H1 (cell line): ENCODE results near the gene PLA2G4D. TPM values are rescaled to one million over a fixed set of nuclear protein-coding genes. Genes with fewer than 3 reads are reported as not detected.

ENCODE experiments used
- CTCF ChIA-PET: fragments of 300-600 bp; sonication (Branson Sonifier 250); formaldehyde crosslinking; loops from one replicate; lab custom pipeline; 2021; ENCODE audit not compliant: partially characterized antibody; lab: Charles Lee
- POLR2A ChIA-PET: fragments of 300-600 bp; sonication (Branson Sonifier 250); formaldehyde crosslinking; loops from one replicate; lab custom pipeline; 2021; ENCODE audit warnings: inconsistent platforms; ENCODE audit not compliant: partially characterized antibody; lab: Charles Lee
- DNase-seq, 2 experiments: peaks; one replicate each; pipeline versions ENCODE4 v3.0.0 to v3.0.0-alpha.2; 2010 to 2022; ENCODE audit warnings: low spot score in 2 of 2, low read depth in 1 of 2, mixed read lengths in 1 of 2
- FAIRE-seq: peaks from 2 replicates; lab custom pipeline; 2011; peaks lifted over from hg19 to GRCh38; lab: Jason Lieb, UNC
- H2AFZ ChIP-seq: 2 replicates; pipeline ENCODE4 v1.8.1; 2012; ENCODE audit warnings: low read length, inconsistent platforms
- H2AK5ac ChIP-seq: 2 replicates; pipeline ENCODE4 v1.6.1; 2013; ENCODE audit warnings: low read depth, low read length
- H2BK120ac ChIP-seq: replicated peaks from 2 replicates; pipeline ENCODE3; 2013; ENCODE audit warnings: low read depth, low read length, inconsistent platforms
- H2BK12ac ChIP-seq: 2 replicates; pipeline ENCODE4 v1.6.1; 2013; ENCODE audit warnings: low read depth, low read length
- H2BK15ac ChIP-seq: 2 replicates; pipeline ENCODE4 v1.6.1; 2013; ENCODE audit warnings: low read length
- H2BK20ac ChIP-seq: 2 replicates; pipeline ENCODE4 v1.6.1; 2013; ENCODE audit warnings: low read length
- H2BK5ac ChIP-seq: 2 replicates; pipeline ENCODE4 v1.6.1; 2013; ENCODE audit warnings: low read depth, low read length
- H3K14ac ChIP-seq: 2 replicates; pipeline ENCODE4 v1.6.1; 2013; ENCODE audit warnings: inconsistent platforms; ENCODE audit not compliant: insufficient read length
- H3K18ac ChIP-seq: 2 replicates; pipeline ENCODE4 v1.6.1; 2013; ENCODE audit warnings: low read length; ENCODE audit errors: extremely low read depth
- H3K23ac ChIP-seq: 2 replicates; pipeline ENCODE4 v1.6.1; 2013; ENCODE audit warnings: inconsistent platforms; ENCODE audit not compliant: insufficient read length
- H3K23me2 ChIP-seq: 2 replicates; pipeline ENCODE4 v1.6.1; 2013; ENCODE audit warnings: low read depth, low read length
- H3K27ac ChIP-seq: 2 replicates; pipeline ENCODE4 v1.6.1; 2011; ENCODE audit warnings: low read depth, low read length, inconsistent platforms
- H3K27me3 ChIP-seq, 4 experiments: replicated peaks in 1 of 4; 1 replicate in 1 of 4; 2 replicates in 3 of 4; pipeline versions ENCODE4 v1.6.1 to v1.8.1; 2011 to 2013; ENCODE audit warnings: low read length in 3 of 4, mild to moderate bottlenecking in 3 of 4, inconsistent platforms in 2 of 4, mixed read lengths in 2 of 4, moderate library complexity in 1 of 4; ENCODE audit not compliant: control insufficient read depth in 3 of 4, insufficient read depth in 3 of 4; ENCODE audit errors: extremely low read depth in 1 of 4
- H3K36me3 ChIP-seq, 4 experiments: 2 replicates each; pipeline versions ENCODE4 v1.6.1 to v1.8.1; 2011 to 2013; ENCODE audit warnings: mild to moderate bottlenecking in 4 of 4, low read length in 3 of 4, moderate library complexity in 2 of 4, control low read depth in 1 of 4, inconsistent platforms in 1 of 4; ENCODE audit not compliant: insufficient read depth in 4 of 4, control insufficient read depth in 2 of 4
- H3K4ac ChIP-seq: replicated peaks from 2 replicates; pipeline ENCODE3; 2013; ENCODE audit warnings: low read length, low read depth, mixed read lengths, inconsistent platforms; ENCODE audit not compliant: insufficient read length
- H3K4me1 ChIP-seq, 4 experiments: replicated peaks in 1 of 4; 1 replicate in 1 of 4; 2 replicates in 3 of 4; pipeline versions ENCODE4 v1.6.1 to v1.8.1; 2011 to 2013; ENCODE audit warnings: low read length in 3 of 4, inconsistent platforms in 2 of 4, mixed read lengths in 1 of 4; ENCODE audit not compliant: insufficient read depth in 4 of 4, control insufficient read depth in 3 of 4
- H3K4me2 ChIP-seq, 2 experiments: 2 replicates each; pipeline versions ENCODE4 v1.6.1 to v1.8.1; 2011 to 2013; ENCODE audit warnings: low read depth in 2 of 2, low read length in 2 of 2, control low read depth in 1 of 2, inconsistent platforms in 1 of 2, mild to moderate bottlenecking in 1 of 2; ENCODE audit not compliant: insufficient read depth in 1 of 2
- H3K4me3 ChIP-seq, 4 experiments: fragments of 200-600, 300-600 bp in 1 of 4; sonication (generic), shearing (Covaris generic), sonication (Bioruptor Twin) in 1 of 4; 2 replicates each; pipeline versions ENCODE4 v1.5.1 to v1.8.1; 2011 to 2016; ENCODE audit warnings: low read length in 4 of 4, low read depth in 3 of 4, control low read depth in 2 of 4, inconsistent platforms in 2 of 4, mild to moderate bottlenecking in 2 of 4, mixed read lengths in 1 of 4, moderate library complexity in 1 of 4; ENCODE audit not compliant: insufficient read depth in 2 of 4; ENCODE audit errors: extremely low read depth in 1 of 4
- H3K56ac ChIP-seq: replicated peaks from 2 replicates; pipeline ENCODE3; 2013; ENCODE audit warnings: low read depth, mild to moderate bottlenecking, mixed read lengths, low read length, inconsistent platforms; ENCODE audit not compliant: insufficient read length
- H3K79me1 ChIP-seq: 2 replicates; pipeline ENCODE4 v1.6.1; 2013; ENCODE audit warnings: low read depth, low read length, control low read depth
- H3K79me2 ChIP-seq, 2 experiments: 2 replicates each; pipeline versions ENCODE4 v1.6.1 to v1.8.1; 2012 to 2013; ENCODE audit warnings: low read length in 2 of 2, mild to moderate bottlenecking in 2 of 2, inconsistent platforms in 1 of 2; ENCODE audit not compliant: insufficient read depth in 2 of 2, control insufficient read depth in 1 of 2
- H3K9ac ChIP-seq, 4 experiments: replicated peaks in 1 of 4; 1 replicate in 1 of 4; 2 replicates in 3 of 4; pipeline versions ENCODE4 v1.6.1 to v1.8.1; 2011 to 2013; ENCODE audit warnings: low read depth in 3 of 4, low read length in 3 of 4, control low read depth in 2 of 4, mild to moderate bottlenecking in 2 of 4, moderate library complexity in 2 of 4, inconsistent platforms in 1 of 4; ENCODE audit errors: extremely low read depth in 1 of 4
- H3K9me3 ChIP-seq, 2 experiments: 2 replicates each; pipeline versions ENCODE4 v1.6.1 to v1.8.1; 2012 to 2013; ENCODE audit warnings: mild to moderate bottlenecking in 2 of 2, moderate library complexity in 2 of 2, control low read depth in 1 of 2, inconsistent platforms in 1 of 2, low read depth in 1 of 2, low read length in 1 of 2, mixed read lengths in 1 of 2; ENCODE audit not compliant: insufficient read depth in 2 of 2
- H4K20me1 ChIP-seq, 2 experiments: replicated peaks in 1 of 2; 2 replicates each; pipeline versions ENCODE3 to v1.8.1; 2011 to 2013; ENCODE audit warnings: inconsistent platforms in 2 of 2, low read length in 2 of 2, mild to moderate bottlenecking in 1 of 2; ENCODE audit not compliant: insufficient read depth in 2 of 2, control insufficient read depth in 1 of 2
- H4K5ac ChIP-seq: 2 replicates; pipeline ENCODE4 v1.6.1; 2013; ENCODE audit warnings: low read length, low read depth, mixed read lengths, inconsistent platforms; ENCODE audit not compliant: insufficient read length
- H4K8ac ChIP-seq: 2 replicates; pipeline ENCODE4 v1.8.0; 2013; ENCODE audit warnings: mild to moderate bottlenecking, moderate library complexity, low read length, inconsistent platforms; ENCODE audit not compliant: insufficient read depth; ENCODE audit errors: extremely low read depth
- H4K91ac ChIP-seq: replicated peaks from 2 replicates; pipeline ENCODE3; 2013; ENCODE audit warnings: low read length, mixed read lengths, inconsistent platforms; ENCODE audit not compliant: insufficient read length
- CREB1 ChIP-seq: IDR thresholded peaks from 2 replicates; pipeline ENCODE4 v1.6.1; 2012; ENCODE audit warnings: inconsistent platforms
- GTF2F1 ChIP-seq: IDR thresholded peaks from 2 replicates; pipeline ENCODE4 v1.6.1; 2012; ENCODE audit warnings: low read depth, low read length, improper control_type of control experiment, borderline replicate concordance
- KDM4A ChIP-seq: IDR thresholded peaks from one replicate; pipeline ENCODE4 v1.7.1; 2012; ENCODE audit warnings: low read depth, mild to moderate bottlenecking, moderate library complexity, low read length, inconsistent platforms; ENCODE audit not compliant: severe bottlenecking
- MAFK ChIP-seq: IDR thresholded peaks from 2 replicates; pipeline ENCODE4 v1.6.1; 2012; ENCODE audit warnings: low read depth, mild to moderate bottlenecking, improper control_type of control experiment, low read length
- POU5F1 ChIP-seq: IDR thresholded peaks from 2 replicates; pipeline ENCODE4 v1.6.1; 2011; ENCODE audit warnings: low read depth, mild to moderate bottlenecking, low read length, moderate library complexity
- RAD21 ChIP-seq, 2 experiments: IDR thresholded peaks in 1 of 2; conservative IDR thresholded peaks in 1 of 2; 2 replicates each; pipeline ENCODE4 v1.6.1; 2011; ENCODE audit warnings: low read depth in 2 of 2, low read length in 2 of 2, improper control_type of control experiment in 1 of 2, inconsistent platforms in 1 of 2, mild to moderate bottlenecking in 1 of 2, moderate library complexity in 1 of 2
- SP2 ChIP-seq: IDR thresholded peaks from 2 replicates; pipeline ENCODE4 v1.6.1; 2012; ENCODE audit warnings: mild to moderate bottlenecking, low read length, inconsistent platforms
- SRF ChIP-seq: IDR thresholded peaks from 2 replicates; pipeline ENCODE4 v1.6.1; 2011; ENCODE audit warnings: mild to moderate bottlenecking, low read depth, low read length, moderate library complexity
- TBP ChIP-seq: IDR thresholded peaks from 2 replicates; pipeline ENCODE4 v1.6.1; 2011; ENCODE audit warnings: low read depth, low read length, improper control_type of control experiment
- TEAD4 ChIP-seq: IDR thresholded peaks from 2 replicates; pipeline ENCODE4 v1.6.1; 2012; ENCODE audit warnings: low read depth, low read length, inconsistent platforms, mixed read lengths
- YY1 ChIP-seq: IDR thresholded peaks from 2 replicates; pipeline ENCODE4 v1.6.1; 2011; ENCODE audit warnings: low read depth, mild to moderate bottlenecking, low read length
- ZNF274 ChIP-seq: IDR thresholded peaks from 2 replicates; pipeline ENCODE4 v1.7.0; 2012; ENCODE audit warnings: low read length, borderline replicate concordance; ENCODE audit errors: extremely low read depth
- WGBS, 2 experiments: shearing (Covaris generic) in 1 of 2; methylation state at CpG; one replicate each; pipeline versions ENCODE4 v1.1.6 to v1.1.7; 2013 to 2015; ENCODE audit warnings: low lambda C conversion rate in 2 of 2, mixed read lengths in 2 of 2, inconsistent platforms in 1 of 2, low coverage in 1 of 2, missing lambda C conversion rate in 1 of 2; ENCODE audit not compliant: insufficient replicate concordance in 2 of 2, insufficient coverage in 1 of 2, insufficient read length in 1 of 2; ENCODE audit errors: extremely low coverage in 1 of 2, missing lambda C conversion rate in 1 of 2; 5-methylcytosine and 5-hydroxymethylcytosine counted together
- polyA plus RNA-seq, 7 experiments: library from polyadenylated mRNA; depleted of rRNA in 3 of 7; stranded (reverse) in 5 of 7; unstranded in 2 of 7; fragments of >200 nt in 5 of 7; fragments of 200-250 nt in 2 of 7; gene quantifications; 1 replicate in 5 of 7; 2 replicates in 1 of 7; 4 replicates in 1 of 7; pipeline versions ENCODE4 v1.2.1 to v1.2.3, GENCODE V29; 2011 to 2013; ENCODE audit warnings: missing spikeins in 2 of 7, mixed read lengths in 2 of 7
- total RNA-seq: library from RNA; stranded (reverse); fragmentation: NEBNext Ultra II Directional; extraction: Animal tissue kit (Norgen Biotek cat#: 25700); gene quantifications from 2 replicates; pipeline ENCODE4 v1.2.1, GENCODE V29; 2021
- TF ChIP-seq, protein P1 (sequence below): IDR thresholded peaks from 2 replicates; pipeline ENCODE4 v1.6.1; 2012; ENCODE audit warnings: low read length, inconsistent platforms

PLA2G4D gene
- total and polyA plus RNA-seq, 2 of the 8 experiments (the other 6 are each of a cell fraction or from before 2014, with no cell fraction given), result 0.07 to 0.18 TPM

DNA sequence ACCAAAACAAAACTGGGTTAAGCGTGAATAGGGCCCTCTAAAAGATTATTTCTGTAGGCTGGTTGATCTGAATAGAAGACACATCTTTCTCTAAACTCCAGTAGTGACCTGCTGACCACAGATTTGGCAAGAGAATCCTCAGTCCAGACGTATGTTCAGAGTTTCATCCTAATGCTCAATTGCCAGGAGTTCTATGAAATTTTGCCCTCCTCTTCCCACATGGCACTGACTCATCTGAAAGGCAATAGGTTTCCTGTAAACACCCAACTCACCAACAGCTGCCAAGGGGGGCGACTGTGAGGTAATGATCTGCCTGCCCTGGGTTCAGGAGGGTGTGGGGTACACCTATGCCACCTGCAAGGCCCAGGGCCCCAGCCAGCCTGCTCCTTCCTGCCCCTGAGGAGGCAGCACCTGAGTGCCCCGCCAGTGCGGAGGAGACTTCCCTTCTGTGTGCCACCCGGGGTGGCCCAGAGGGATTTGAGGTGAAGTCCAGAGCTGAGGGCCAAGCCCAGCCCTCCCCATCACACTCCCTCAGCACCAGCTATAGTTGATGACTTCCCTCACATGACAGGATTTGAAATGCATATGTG lies 8.4 kb upstream of the PLA2G4D start:
- no peak overlapping the region for H3K14ac ChIP-seq
- no peaks in the 10 kb centered on the region; a peak in 1 of 7 replicates for H3K4me1 ChIP-seq
- no peak overlapping the region for H2AK5ac ChIP-seq
- no peak overlapping the region for H3K4me3 ChIP-seq
- FAIRE-seq (no peak), DNase-seq (no peak)
- no peak overlapping the region for H2BK120ac ChIP-seq
- H2AFZ ChIP-seq, result no peak overlapping the region
- no peaks in the 10 kb centered on the region for H4K20me1 ChIP-seq
- H3K9me3 ChIP-seq, result no peaks in the 10 kb centered on the region
- no peaks in the 10 kb centered on the region for H3K79me1 ChIP-seq
- H4K5ac ChIP-seq, result no peak overlapping the region
- H2BK15ac ChIP-seq, result no peak overlapping the region
- H3K27me3 ChIP-seq, result no peaks in the 10 kb centered on the region
- H3K18ac ChIP-seq, result no peak overlapping the region
- H3K9ac ChIP-seq, result no peak overlapping the region
- ChIA-PET POLR2A (no interaction called here), CTCF (interaction anchor here (0.5 to 4.6 kb wide), 8 partner anchors 19 to 76 kb away, joined by 3 to 27 read pairs (median 4); no protein-coding TSS in a partner anchor)
- H4K91ac ChIP-seq, result no peak overlapping the region
- no peak overlapping the region for H2BK5ac ChIP-seq
- no peak overlapping the region for H3K4ac ChIP-seq
- no peak overlapping the region for H2BK20ac ChIP-seq
- H3K36me3 ChIP-seq, result no peaks in the 10 kb centered on the region
- no peak overlapping the region for H3K23ac ChIP-seq
- H4K8ac ChIP-seq, result no peak overlapping the region
- no peak overlapping the region for H2BK12ac ChIP-seq
- WGBS, 2 experiments, result 83% methylated on average over 6 of the region's 6 CpGs; no CpG with 5 or more reads in 1 of the 2 experiments
- no peaks in the 10 kb centered on the region for H3K23me2 ChIP-seq
- H3K56ac ChIP-seq, result no peak overlapping the region
- H3K27ac ChIP-seq, result no peak overlapping the region
- no peaks in the 10 kb centered on the region for H3K79me2 ChIP-seq
- no peak overlapping the region for H3K4me2 ChIP-seq
- TF ChIP-seq KDM4A, result no peak
- TF ChIP-seq CREB1, result no peak
- TF ChIP-seq MAFK, result no peak
- TF ChIP-seq SRF, result no peak
- TF ChIP-seq ZNF274, result no peak
- no peak for TF ChIP-seq RAD21 (IDR thresholded peaks at IDR 0.05 in 1 of 2, conservative IDR thresholded peaks at IDR 0.05 in 1 of 2; ENCODE audit: low read depth in 2 of 2, low read length in 2 of 2)
- no peak for TF ChIP-seq YY1
- no peak for TF ChIP-seq SP2
- no peak for TF ChIP-seq POU5F1
- no peak for TF ChIP-seq TBP
- TF ChIP-seq, protein P1, sequence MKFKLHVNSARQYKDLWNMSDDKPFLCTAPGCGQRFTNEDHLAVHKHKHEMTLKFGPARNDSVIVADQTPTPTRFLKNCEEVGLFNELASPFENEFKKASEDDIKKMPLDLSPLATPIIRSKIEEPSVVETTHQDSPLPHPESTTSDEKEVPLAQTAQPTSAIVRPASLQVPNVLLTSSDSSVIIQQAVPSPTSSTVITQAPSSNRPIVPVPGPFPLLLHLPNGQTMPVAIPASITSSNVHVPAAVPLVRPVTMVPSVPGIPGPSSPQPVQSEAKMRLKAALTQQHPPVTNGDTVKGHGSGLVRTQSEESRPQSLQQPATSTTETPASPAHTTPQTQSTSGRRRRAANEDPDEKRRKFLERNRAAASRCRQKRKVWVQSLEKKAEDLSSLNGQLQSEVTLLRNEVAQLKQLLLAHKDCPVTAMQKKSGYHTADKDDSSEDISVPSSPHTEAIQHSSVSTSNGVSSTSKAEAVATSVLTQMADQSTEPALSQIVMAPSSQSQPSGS, result no peak
- TF ChIP-seq TEAD4, result no peak
- TF ChIP-seq GTF2F1, result no peak
